Astrocyte (in vitro differentiated cells and primary cell): ENCODE results near the gene SNAPC4. TPM values are rescaled to one million over a fixed set of nuclear protein-coding genes. Genes with fewer than 3 reads are reported as not detected.

Experiments used
- DNase-seq: peaks from one replicate; pipeline ENCODE4 v3.0.0-alpha.2; 2010; ENCODE audit warnings: low read depth
- FAIRE-seq: peaks from 2 replicates; lab custom pipeline; 2011; peaks lifted over from hg19 to GRCh38; lab: Jason Lieb, UNC
- H2AFZ ChIP-seq: 2 replicates; pipeline ENCODE4 v1.6.0; 2012; ENCODE audit warnings: low read depth, low read length, inconsistent platforms
- H3K27ac ChIP-seq: 2 replicates; pipeline ENCODE4 v1.5.1; 2011; ENCODE audit warnings: low read depth, low read length, inconsistent platforms
- H3K27me3 ChIP-seq: 2 replicates; pipeline ENCODE4 v1.6.0; 2011; ENCODE audit warnings: low read length, inconsistent platforms; ENCODE audit not compliant: insufficient read depth
- H3K36me3 ChIP-seq: 2 replicates; pipeline ENCODE4 v1.5.1; 2011; ENCODE audit warnings: low read length, inconsistent platforms; ENCODE audit not compliant: insufficient read depth
- H3K4me1 ChIP-seq: 2 replicates; pipeline ENCODE4 v1.5.1; 2011; ENCODE audit warnings: low read length, inconsistent platforms; ENCODE audit not compliant: insufficient read depth
- H3K4me2 ChIP-seq: 2 replicates; pipeline ENCODE4 v1.6.0; 2012; ENCODE audit warnings: low read length, inconsistent platforms
- H3K4me3 ChIP-seq: 2 replicates; pipeline ENCODE4 v1.5.1; 2011; ENCODE audit warnings: low read depth, mild to moderate bottlenecking, low read length, inconsistent platforms; ENCODE audit not compliant: insufficient read depth
- H3K79me2 ChIP-seq: 2 replicates; pipeline ENCODE4 v1.6.0; 2012; ENCODE audit warnings: mild to moderate bottlenecking, low read length, inconsistent platforms; ENCODE audit not compliant: insufficient read depth
- H3K9ac ChIP-seq: 2 replicates; pipeline ENCODE4 v1.6.0; 2012; ENCODE audit warnings: mild to moderate bottlenecking, low read length, inconsistent platforms
- H3K9me3 ChIP-seq: 2 replicates; pipeline ENCODE4 v1.5.1; 2012; ENCODE audit warnings: low read depth, mild to moderate bottlenecking, low read length, inconsistent platforms; ENCODE audit not compliant: insufficient read depth
- H4K20me1 ChIP-seq: 2 replicates; pipeline ENCODE4 v1.6.0; 2012; ENCODE audit warnings: low read length, inconsistent platforms; ENCODE audit not compliant: insufficient read depth
- H3K27ac Mint-ChIP-seq: one replicate; pipeline ENCODE4 v1.8.0; 2021; ENCODE audit warnings: mild to moderate bottlenecking, mixed read lengths; ENCODE audit not compliant: unreplicated experiment
- H3K27me3 Mint-ChIP-seq: one replicate; pipeline ENCODE4 v1.8.0; 2021; ENCODE audit warnings: low read depth, mixed read lengths; ENCODE audit not compliant: unreplicated experiment
- H3K36me3 Mint-ChIP-seq: one replicate; pipeline ENCODE4 v1.8.0; 2021; ENCODE audit warnings: low read depth, mixed read lengths; ENCODE audit not compliant: unreplicated experiment
- H3K4me1 Mint-ChIP-seq: one replicate; pipeline ENCODE4 v1.8.0; 2021; ENCODE audit warnings: low read depth, mixed read lengths; ENCODE audit not compliant: unreplicated experiment
- H3K4me3 Mint-ChIP-seq: one replicate; pipeline ENCODE4 v1.8.0; 2021; ENCODE audit warnings: mild to moderate bottlenecking, moderate library complexity, mixed read lengths; ENCODE audit not compliant: unreplicated experiment
- H3K9me3 Mint-ChIP-seq: one replicate; pipeline ENCODE4 v1.8.0; 2021; ENCODE audit warnings: mild to moderate bottlenecking, mixed read lengths; ENCODE audit not compliant: unreplicated experiment
- EZH2 ChIP-seq: IDR thresholded peaks from 2 replicates; pipeline ENCODE4 v1.6.1; 2012; ENCODE audit warnings: mild to moderate bottlenecking, low read length, inconsistent platforms; ENCODE audit not compliant: insufficient read depth
- total RNA-seq: library from RNA; stranded (reverse); gene quantifications from 2 replicates; pipeline ENCODE4 v1.2.1, GENCODE V29; 2021
- TF ChIP-seq, protein P1 (sequence below): IDR thresholded peaks from 2 replicates; pipeline ENCODE4 v1.5.1; 2011; ENCODE audit warnings: low read depth, mild to moderate bottlenecking, inconsistent platforms, low read length, moderate library complexity; ENCODE audit not compliant: insufficient read depth

Gene SNAPC4
- total RNA-seq, 1 donor from 2014 or later, result 18.6 TPM

DNA sequence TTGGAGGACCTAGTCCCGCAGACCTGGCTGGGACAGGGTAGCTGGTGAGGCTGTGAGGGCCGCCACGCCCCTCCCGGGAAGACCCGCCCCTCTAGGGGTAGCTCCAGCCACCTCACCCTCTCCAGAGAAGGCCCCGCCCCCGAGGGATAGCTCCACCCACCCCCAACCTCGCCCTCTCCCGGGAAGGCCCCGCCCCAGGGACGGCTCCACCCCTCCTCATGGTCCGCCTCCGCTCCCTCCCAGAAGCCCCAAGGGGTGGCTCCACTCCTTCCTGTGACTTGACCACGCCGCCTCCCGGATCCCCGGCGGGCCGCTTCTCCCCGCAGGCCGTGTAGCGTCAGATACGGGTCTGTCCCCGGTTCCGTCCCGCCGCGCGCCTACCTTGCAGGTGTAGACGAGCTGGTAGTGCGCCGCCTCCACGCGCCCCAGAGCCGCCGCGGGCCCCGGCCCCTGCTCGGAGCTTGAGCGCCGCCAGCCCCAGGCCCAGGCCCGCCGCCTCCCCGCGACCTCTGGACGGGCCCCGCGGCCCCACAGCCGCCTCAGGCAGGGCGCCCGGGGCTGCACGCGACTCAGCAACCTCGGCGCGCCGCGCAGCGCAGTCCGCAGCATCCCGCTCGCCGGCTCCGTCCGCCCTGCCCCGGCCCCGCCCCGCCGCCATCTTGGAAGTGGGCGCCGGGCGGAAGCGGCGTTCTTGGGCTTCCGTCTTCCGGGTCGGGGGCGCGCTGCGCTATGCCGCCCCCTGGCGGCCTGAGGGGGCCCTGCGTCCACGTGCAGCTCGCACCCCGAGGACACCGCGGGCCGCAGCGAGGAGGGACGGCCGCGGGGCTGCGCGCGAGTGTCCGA, 36.6 kb downstream of the SNAPC4 start, which contains the start of gene DNLZ:
Gene DNLZ, minus strand, starts transcription at position 639 of the 843 bp plus-strand sequence. Its CDS starts 30 bp downstream, at position 609.
- Mint-ChIP-seq H3K27ac (peak within 1 kb of the TSS; percentile 83), H3K36me3 (no peaks in the 10 kb centered on the region), H3K4me1 (peaks cover 2% of the 10 kb centered on the region), H3K9me3 (no peaks in the 10 kb centered on the region), H3K4me3 (peak within 1 kb of the TSS; percentile 83), H3K27me3 (no peaks in the 10 kb centered on the region)
- H3K36me3 ChIP-seq, result no peaks in the 10 kb centered on the region
- no peak for FAIRE-seq
- peak within 1 kb of the TSS; percentile 65 for H3K27ac ChIP-seq
- peaks cover 21% of the 10 kb centered on the region for H4K20me1 ChIP-seq
- H3K9me3 ChIP-seq, result no peaks in the 10 kb centered on the region
- H3K4me1 ChIP-seq, result peaks cover 22% of the 10 kb centered on the region
- peak within 1 kb of the TSS; percentile 88 for H3K9ac ChIP-seq
- peak within 1 kb of the TSS; percentile 78 for H2AFZ ChIP-seq
- H3K4me3 ChIP-seq, result peak within 1 kb of the TSS; percentile 71
- no peaks in the 10 kb centered on the region for H3K27me3 ChIP-seq
- TF ChIP-seq, protein P1, sequence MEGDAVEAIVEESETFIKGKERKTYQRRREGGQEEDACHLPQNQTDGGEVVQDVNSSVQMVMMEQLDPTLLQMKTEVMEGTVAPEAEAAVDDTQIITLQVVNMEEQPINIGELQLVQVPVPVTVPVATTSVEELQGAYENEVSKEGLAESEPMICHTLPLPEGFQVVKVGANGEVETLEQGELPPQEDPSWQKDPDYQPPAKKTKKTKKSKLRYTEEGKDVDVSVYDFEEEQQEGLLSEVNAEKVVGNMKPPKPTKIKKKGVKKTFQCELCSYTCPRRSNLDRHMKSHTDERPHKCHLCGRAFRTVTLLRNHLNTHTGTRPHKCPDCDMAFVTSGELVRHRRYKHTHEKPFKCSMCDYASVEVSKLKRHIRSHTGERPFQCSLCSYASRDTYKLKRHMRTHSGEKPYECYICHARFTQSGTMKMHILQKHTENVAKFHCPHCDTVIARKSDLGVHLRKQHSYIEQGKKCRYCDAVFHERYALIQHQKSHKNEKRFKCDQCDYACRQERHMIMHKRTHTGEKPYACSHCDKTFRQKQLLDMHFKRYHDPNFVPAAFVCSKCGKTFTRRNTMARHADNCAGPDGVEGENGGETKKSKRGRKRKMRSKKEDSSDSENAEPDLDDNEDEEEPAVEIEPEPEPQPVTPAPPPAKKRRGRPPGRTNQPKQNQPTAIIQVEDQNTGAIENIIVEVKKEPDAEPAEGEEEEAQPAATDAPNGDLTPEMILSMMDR, result peak; percentile 54
- no peak for TF ChIP-seq EZH2
- DNase-seq, result peak; percentile 79
- peak within 1 kb of the TSS; percentile 85 for H3K4me2 ChIP-seq
- peaks cover 10% of the 10 kb centered on the region for H3K79me2 ChIP-seq

DNA sequence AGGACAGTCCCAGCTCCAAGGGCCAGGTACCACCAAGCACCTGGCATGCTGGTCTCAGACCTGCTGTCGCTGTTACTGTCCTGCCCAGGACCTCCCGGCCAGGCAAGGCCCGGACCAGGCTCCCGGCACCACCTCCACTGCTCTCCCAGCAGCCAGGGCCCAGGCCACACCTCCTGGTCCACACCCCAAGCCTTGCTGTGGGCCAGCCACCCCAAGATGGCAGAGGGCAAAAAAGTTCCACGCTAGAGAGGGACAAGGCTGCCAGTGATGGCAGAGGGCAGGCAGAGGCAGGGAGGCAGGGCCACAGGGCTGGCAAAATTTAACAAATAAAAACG, 37.6 kb downstream of the SNAPC4 start:
- H3K27ac ChIP-seq, result no peak overlapping the region

More for the DNA sequence above, 37.6 kb downstream of the SNAPC4 start:
- peak overlapping the region; percentile 47 for H3K4me3 ChIP-seq
- peak overlapping the region; percentile 85 for H3K4me2 ChIP-seq
- Mint-ChIP-seq H3K36me3 (no peaks in the 10 kb centered on the region), H3K27me3 (no peaks in the 10 kb centered on the region), H3K9me3 (no peaks in the 10 kb centered on the region), H3K27ac (peak overlapping the region; percentile 83), H3K4me1 (peaks cover 2% of the 10 kb centered on the region), H3K4me3 (no peak overlapping the region)
- H3K4me1 ChIP-seq, result peaks cover 22% of the 10 kb centered on the region
- no peak overlapping the region for H2AFZ ChIP-seq
- H3K9me3 ChIP-seq, result no peaks in the 10 kb centered on the region
- no peaks in the 10 kb centered on the region for H3K27me3 ChIP-seq
- FAIRE-seq (no peak), DNase-seq (no peak)
- no peaks in the 10 kb centered on the region for H3K36me3 ChIP-seq
- H3K9ac ChIP-seq, result peak overlapping the region; percentile 50
- peaks cover 10% of the 10 kb centered on the region for H3K79me2 ChIP-seq
- TF ChIP-seq EZH2, result no peak
- TF ChIP-seq, protein P1, result no peak
- H4K20me1 ChIP-seq, result peaks cover 21% of the 10 kb centered on the region
